ENCODE data around the gene CBLN4. TPM values are rescaled to one million over a fixed set of nuclear protein-coding genes. Genes with fewer than 3 reads are reported as not detected.

CBLN4 gene
- total and polyA plus RNA-seq, 2 experiments from 2014 or later, result 2.5 to 2.6 TPM

DNA sequence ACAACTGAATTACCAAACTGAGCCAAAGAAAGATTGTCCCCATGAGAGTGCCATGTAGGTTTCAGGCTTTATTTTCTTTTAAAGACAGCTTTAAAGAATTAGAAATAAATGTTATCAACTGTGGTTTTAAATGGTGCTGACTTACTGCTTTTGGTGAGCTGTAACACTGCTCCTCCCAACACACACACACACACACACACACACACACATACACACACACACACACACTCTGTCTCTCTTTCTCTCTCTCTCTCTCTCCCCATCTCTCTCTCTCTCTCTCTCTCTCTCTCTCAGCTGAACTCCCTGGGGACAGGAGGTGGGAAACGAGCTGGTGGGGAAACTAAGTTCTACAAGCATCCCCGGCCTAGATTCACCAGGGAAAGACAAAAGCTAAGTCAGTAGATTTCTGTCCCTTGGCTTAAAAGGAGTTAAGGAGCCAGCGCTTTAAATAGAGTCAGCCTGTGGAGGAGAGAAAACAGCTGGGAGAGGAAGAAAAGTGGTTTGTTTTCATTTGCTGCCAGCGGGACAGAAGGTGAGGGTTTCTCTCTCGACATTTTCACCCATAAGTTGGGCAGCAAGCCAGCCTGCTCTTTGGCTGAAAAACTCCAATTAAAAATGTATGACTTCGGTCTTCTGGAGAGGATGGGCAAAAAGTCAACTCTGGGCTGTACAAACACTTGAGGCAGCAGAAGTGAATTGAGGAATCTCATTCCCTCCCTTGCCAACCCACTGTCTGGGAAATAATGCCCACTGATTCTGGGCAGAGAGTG is 27.4 kb downstream of the CBLN4 start:
- Histone ChIP-seq H3K79me2 (no peaks in the 10 kb centered on the region), H3K27ac (no peak overlapping the region), H3K4me2 (no peak overlapping the region), H3K9me2 (replicated peaks; ENCODE audit: insufficient read depth) (no peaks in the 10 kb centered on the region), H4K20me1 (ENCODE audit: insufficient read depth, poor library complexity, severe bottlenecking) (no peaks in the 10 kb centered on the region), H3K9me3 (ENCODE audit: low read depth) (no peaks in the 10 kb centered on the region), H3K4me3 (no peak overlapping the region), H3K27me3 (no peaks in the 10 kb centered on the region), H3K4me1 (ENCODE audit: insufficient read depth) (no peaks in the 10 kb centered on the region), H3K36me3 (replicated peaks; ENCODE audit: insufficient read depth, low read depth) (no peaks in the 10 kb centered on the region), H2AFZ (no peak overlapping the region)
- WGBS (ENCODE audit: low lambda C conversion rate, missing lambda C conversion rate), result 57% methylated on average over 6 of the region's 6 CpGs
- no peak for DNase-seq (ENCODE audit: low spot score)
- TF ChIP-seq EZH2 (IDR thresholded peaks at IDR 0.05; ENCODE audit: borderline replicate concordance) (no peak), EZH2phosphoT487 (IDR thresholded peaks at IDR 0.05; ENCODE audit: low read depth, severe bottlenecking, unreplicated experiment) (no peak)
- TF ChIP-seq, protein P1, sequence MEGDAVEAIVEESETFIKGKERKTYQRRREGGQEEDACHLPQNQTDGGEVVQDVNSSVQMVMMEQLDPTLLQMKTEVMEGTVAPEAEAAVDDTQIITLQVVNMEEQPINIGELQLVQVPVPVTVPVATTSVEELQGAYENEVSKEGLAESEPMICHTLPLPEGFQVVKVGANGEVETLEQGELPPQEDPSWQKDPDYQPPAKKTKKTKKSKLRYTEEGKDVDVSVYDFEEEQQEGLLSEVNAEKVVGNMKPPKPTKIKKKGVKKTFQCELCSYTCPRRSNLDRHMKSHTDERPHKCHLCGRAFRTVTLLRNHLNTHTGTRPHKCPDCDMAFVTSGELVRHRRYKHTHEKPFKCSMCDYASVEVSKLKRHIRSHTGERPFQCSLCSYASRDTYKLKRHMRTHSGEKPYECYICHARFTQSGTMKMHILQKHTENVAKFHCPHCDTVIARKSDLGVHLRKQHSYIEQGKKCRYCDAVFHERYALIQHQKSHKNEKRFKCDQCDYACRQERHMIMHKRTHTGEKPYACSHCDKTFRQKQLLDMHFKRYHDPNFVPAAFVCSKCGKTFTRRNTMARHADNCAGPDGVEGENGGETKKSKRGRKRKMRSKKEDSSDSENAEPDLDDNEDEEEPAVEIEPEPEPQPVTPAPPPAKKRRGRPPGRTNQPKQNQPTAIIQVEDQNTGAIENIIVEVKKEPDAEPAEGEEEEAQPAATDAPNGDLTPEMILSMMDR (IDR thresholded peaks at IDR 0.05; ENCODE audit: poor library complexity), result no peak

DNA sequence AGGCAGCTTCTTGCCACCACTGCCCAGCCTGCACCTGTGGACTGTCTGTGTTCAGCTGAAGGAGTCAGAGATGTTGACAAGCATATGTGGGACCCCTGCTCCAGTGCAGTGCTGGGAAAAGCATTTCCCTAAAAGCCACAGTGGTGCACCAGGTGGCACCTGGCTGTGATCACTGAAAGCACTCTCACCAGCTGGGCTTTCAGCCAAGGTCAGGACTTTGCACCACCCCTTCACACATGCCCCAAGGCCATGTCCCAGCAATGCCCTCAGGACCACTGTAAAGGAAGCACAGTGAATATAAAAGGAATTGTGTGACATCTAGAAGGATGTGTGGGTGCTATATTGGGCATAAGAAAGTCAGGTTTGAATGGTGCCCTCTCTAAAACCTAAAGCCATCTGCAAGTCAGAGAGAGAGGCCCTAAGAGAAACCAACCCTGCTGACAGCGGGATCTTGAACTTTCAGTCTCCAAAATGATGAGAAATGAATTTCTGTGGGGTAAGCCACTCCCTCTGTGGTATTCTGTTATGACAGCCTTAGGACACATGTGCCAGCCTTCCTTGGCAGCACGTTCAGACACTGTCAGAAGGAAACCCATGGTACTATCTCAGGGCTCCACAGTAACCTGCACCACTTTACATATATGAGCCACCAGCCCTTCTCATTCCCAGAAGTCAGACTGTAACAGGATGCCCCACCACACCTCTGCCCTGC is 30.7 kb downstream of the CBLN4 start:
- TF ChIP-seq, protein P1 (IDR thresholded peaks at IDR 0.05; ENCODE audit: poor library complexity), result no peak
- no peak for TF ChIP-seq EZH2phosphoT487 (IDR thresholded peaks at IDR 0.05; ENCODE audit: low read depth, severe bottlenecking, unreplicated experiment)
- no peak for TF ChIP-seq EZH2 (IDR thresholded peaks at IDR 0.05; ENCODE audit: borderline replicate concordance)
- Histone ChIP-seq H3K36me3 (replicated peaks; ENCODE audit: insufficient read depth, low read depth) (no peaks in the 10 kb centered on the region), H3K79me2 (no peaks in the 10 kb centered on the region), H3K9me2 (replicated peaks; ENCODE audit: insufficient read depth) (no peaks in the 10 kb centered on the region), H3K4me3 (no peak overlapping the region), H2AFZ (no peak overlapping the region), H3K27ac (no peak overlapping the region), H3K4me1 (ENCODE audit: insufficient read depth) (no peaks in the 10 kb centered on the region), H3K9me3 (ENCODE audit: low read depth) (no peaks in the 10 kb centered on the region), H3K4me2 (no peak overlapping the region), H4K20me1 (ENCODE audit: insufficient read depth, poor library complexity, severe bottlenecking) (no peaks in the 10 kb centered on the region), H3K27me3 (no peaks in the 10 kb centered on the region)
- no peak for DNase-seq (ENCODE audit: low spot score)
- 37% methylated on average over 2 of the region's 2 CpGs for WGBS (ENCODE audit: low lambda C conversion rate, missing lambda C conversion rate)

DNA sequence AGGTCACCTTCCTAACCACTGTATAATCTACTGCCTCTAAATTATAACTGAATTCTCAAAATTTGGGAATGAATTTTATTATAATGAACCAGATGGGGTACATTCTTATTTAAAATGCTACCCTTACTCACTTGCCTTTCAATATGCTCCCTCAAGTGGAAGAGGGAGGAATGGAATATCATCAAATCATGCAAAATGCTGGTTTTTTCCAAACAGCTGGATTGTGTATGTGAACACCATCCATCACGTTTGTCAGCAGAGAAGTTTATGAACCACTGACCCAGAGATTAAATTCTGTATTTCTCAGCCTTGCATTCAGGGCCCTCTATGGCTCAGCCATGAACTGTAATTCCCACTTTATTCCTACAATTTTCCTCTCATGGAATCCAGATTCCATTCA is 40.5 kb downstream of the CBLN4 start:
- Histone ChIP-seq H3K27ac (no peak overlapping the region), H3K36me3 (replicated peaks; ENCODE audit: insufficient read depth, low read depth) (no peaks in the 10 kb centered on the region), H3K79me2 (no peaks in the 10 kb centered on the region), H3K9me2 (replicated peaks; ENCODE audit: insufficient read depth) (no peaks in the 10 kb centered on the region), H3K4me3 (no peak overlapping the region), H4K20me1 (ENCODE audit: insufficient read depth, poor library complexity, severe bottlenecking) (no peaks in the 10 kb centered on the region), H3K4me2 (no peak overlapping the region), H3K4me1 (ENCODE audit: insufficient read depth) (no peaks in the 10 kb centered on the region), H3K27me3 (no peaks in the 10 kb centered on the region), H3K9me3 (ENCODE audit: low read depth) (no peaks in the 10 kb centered on the region), H2AFZ (no peak overlapping the region)
- DNase-seq (ENCODE audit: low spot score), result no peak
- WGBS (ENCODE audit: low lambda C conversion rate, missing lambda C conversion rate), result 29% methylated on average over 1 of the region's 1 CpG
- TF ChIP-seq, protein P1 (IDR thresholded peaks at IDR 0.05; ENCODE audit: poor library complexity), result no peak
- no peak for TF ChIP-seq EZH2 (IDR thresholded peaks at IDR 0.05; ENCODE audit: borderline replicate concordance)
- no peak for TF ChIP-seq EZH2phosphoT487 (IDR thresholded peaks at IDR 0.05; ENCODE audit: low read depth, severe bottlenecking, unreplicated experiment)
